Heart right ventricle (tissue), 16 donors: Measurements from ENCODE around the gene CARD19. TPM values are rescaled to one million over a fixed set of nuclear protein-coding genes. Genes with fewer than 3 reads are reported as not detected.

Source experiments
- ATAC-seq, 8 donors: fragments of 200-7000 bp; cut with Tn5 transposase; one replicate each; pipeline ENCODE4 v1.9.1; 2020; ENCODE audit warnings: mild to moderate bottlenecking in 8 of 8, moderate library complexity in 8 of 8, moderate number of reproducible peaks in 1 of 8
- DNase-seq, 2 donors: peaks; one replicate each; pipeline ENCODE4 v3.0.0-alpha.2; 2020
- H3K27ac ChIP-seq, 10 donors: fragments of 200-600 bp; sonication (generic) in 2 of 10; one replicate each; pipeline versions ENCODE4 v1.5.0 to v1.8.0; 2020 to 2022; ENCODE audit warnings: mild to moderate bottlenecking in 3 of 10
- H3K27me3 ChIP-seq, 7 donors: fragments of 200-600 bp; one replicate each; pipeline ENCODE4 v1.8.0; 2021 to 2022; ENCODE audit warnings: mild to moderate bottlenecking in 2 of 7
- H3K36me3 ChIP-seq, 9 donors: fragments of 200-600 bp; sonication (generic) in 1 of 9; one replicate each; pipeline versions ENCODE4 v1.5.0 to v1.8.0; 2020 to 2022; ENCODE audit warnings: mild to moderate bottlenecking in 2 of 9
- H3K4me1 ChIP-seq, 9 donors: fragments of 200-600 bp; sonication (generic) in 1 of 9; one replicate each; pipeline versions ENCODE4 v1.5.0 to v1.8.0; 2020 to 2022; ENCODE audit warnings: mild to moderate bottlenecking in 4 of 9
- H3K4me3 ChIP-seq, 10 donors: fragments of 200-600 bp; sonication (generic) in 2 of 10; one replicate each; pipeline versions ENCODE4 v1.5.0 to v1.8.0; 2020 to 2022; ENCODE audit warnings: mild to moderate bottlenecking in 7 of 10, moderate library complexity in 2 of 10
- H3K9me3 ChIP-seq, 11 donors: fragments of 200-600 bp in 10 of 11; sonication (generic) in 2 of 11; one replicate each; pipeline versions ENCODE4 v1.5.0 to v1.8.0; 2013 to 2022; ENCODE audit warnings: mild to moderate bottlenecking in 2 of 11, control low read depth in 1 of 11, moderate library complexity in 1 of 11
- CTCF ChIP-seq, 9 donors: fragments of 200-600 bp; sonication (generic) in 2 of 9; IDR thresholded peaks; one replicate each; pipeline versions ENCODE4 v1.5.0 to v1.8.0; 2021 to 2022; ENCODE audit warnings: antibody characterized with exemption in 9 of 9, mild to moderate bottlenecking in 5 of 9, moderate library complexity in 1 of 9
- WGBS, 2 donors: extraction: QIAGEN DNeasy Blood & Tissue Kit; methylation state at CpG; one replicate each; pipeline ENCODE4 v1.1.7; 2013; ENCODE audit warnings: inconsistent platforms in 1 of 2; 5-methylcytosine and 5-hydroxymethylcytosine counted together
- intact Hi-C, 10 donors: fragments of 100-400 bp; cut with DNase I; formaldehyde crosslinking; loops; one replicate each; pipeline versions ENCODE4 v1.11.1 to v1.14.2; 2022
- polyA plus RNA-seq, 2 donors: library from polyadenylated mRNA; stranded (reverse); fragments of 200-250 nt; gene quantifications; one replicate each; pipeline ENCODE4 v1.2.3, GENCODE V29; 2013
- total RNA-seq, 10 donors: library from RNA; stranded (reverse); fragmentation: NEBNext Ultra II Directional in 3 of 10; extraction: Animal tissue kit (Norgen Biotek cat#: 25700) in 3 of 10; gene quantifications; one replicate each; pipeline versions ENCODE4 v1.2.1 to v1.2.4, GENCODE V29; 2021 to 2023
- donor health status: Arrhythmogenic right ventricular cardiomyopathy.
- donor health status: ischemic (EF 13 %, LVEDD 7.1; RV severe dilation, severe dysfunction).
- donor health status: healthy with polysubstance abuse.
- donor health status: DM: no; HTN: yes; CAD: no.
- donor health status: DM: no; HTN: no; CAD: no.
- donor health status: ischemic (EF 25% LVEDD 6.9; RV normal size, moderate dysfunction).
- donor health status: ischemic (EF 25% LVEDD 5.7; RV mildly dilated, moderate dysfunction).
- donor health status: healthy.
- donor health status: DM: yes; HTN: yes; CAD: no.
- donor health status: Ischemic cardiomyopathy.
- donor health status: ischemic (EF 35%, LVEDD 5.7; RV mildly dilated, moderate dysfunction).
- donor health status: nonischemic (EF 11% LVEDD 7.7; RV severe dilation, severe dysfunction).
- donor health status: DM: yes; HTN: yes; CAD: no.
- donor health status: PGD.
- donor health status: ischemic (EF 29% LVEDD 5.4; RV normal size, mild dysfunction).
- donor health status: nonischemic (EF 23%, LVEDD 6.1; RV moderate dilation, normal function).

The CARD19 gene
- total and polyA plus RNA-seq, 12 donors: 22.3 to 47.3 (median 26.1) TPM

- 95 to 96% methylated on average over 4 of the region's 4 CpGs for WGBS, 2 donors
- DNase-seq: no peak
- intact Hi-C loops: no loop called here
Observed at GRCh38 chr9:93088656-93089015, 7.4 kb upstream of the CARD19 start.

GRCh38 chr9:93089024-93089423 lies 7.0 kb upstream of the CARD19 start:
- Histone ChIP-seq H3K9me3 (peaks cover 0 to 18% (median 4%) of the 10 kb centered on the region in 11 donors), H3K36me3 (peaks cover 0 to 7% (median 0%) of the 10 kb centered on the region in 9 donors), H3K4me1 (peaks cover 2 to 20% (median 15%) of the 10 kb centered on the region in 9 donors), H3K27me3 (peaks cover 0 to 2% (median 0%) of the 10 kb centered on the region in 7 donors), H3K4me3 (no peak overlapping the region), H3K27ac (no peak overlapping the region)
- DNase-seq (no peak), ATAC-seq (no peak)
- intact Hi-C loops: no loop called here
- 89% methylated on average over 5 of the region's 5 CpGs for WGBS, 2 donors
- no peak for TF ChIP-seq CTCF (IDR thresholded peaks at IDR 0.05)

More at GRCh38 chr9:93088656-93089015, 7.4 kb upstream of the CARD19 start:
- Histone ChIP-seq H3K27ac (no peak overlapping the region), H3K4me3 (no peak overlapping the region), H3K36me3 (peaks cover 0 to 7% (median 0%) of the 10 kb centered on the region in 9 donors), H3K9me3 (peaks cover 0 to 18% (median 4%) of the 10 kb centered on the region in 11 donors), H3K27me3 (peaks cover 0 to 4% (median 0%) of the 10 kb centered on the region in 7 donors), H3K4me1 (peaks cover 0 to 19% (median 12%) of the 10 kb centered on the region in 9 donors)
- no peak for TF ChIP-seq CTCF (IDR thresholded peaks at IDR 0.05)
- no peak for ATAC-seq

GRCh38 chr9:93089481-93089991 lies 6.5 kb upstream of the CARD19 start:
- DNase-seq (no peak), ATAC-seq (no peak)
- Histone ChIP-seq H3K27me3 (no peaks in the 10 kb centered on the region), H3K36me3 (peaks cover 0 to 6% (median 0%) of the 10 kb centered on the region in 9 donors), H3K4me3 (no peak overlapping the region), H3K27ac (no peak overlapping the region), H3K9me3 (peaks cover 0 to 18% (median 4%) of the 10 kb centered on the region in 11 donors), H3K4me1 (peaks cover 5 to 25% (median 18%) of the 10 kb centered on the region in 9 donors)
- intact Hi-C loops: no loop called here
- WGBS, 2 donors: 90 to 92% methylated on average over 12 of the region's 12 CpGs
- no peak for TF ChIP-seq CTCF (IDR thresholded peaks at IDR 0.05)

- TF ChIP-seq CTCF (IDR thresholded peaks at IDR 0.05): no peak
- no peaks in the 10 kb centered on the region for H3K36me3 ChIP-seq
- H3K4me1 ChIP-seq: peaks cover 5 to 31% (median 22%) of the 10 kb centered on the region in 9 donors
- DNase-seq (no peak), ATAC-seq (no peak)
- no peak overlapping the region for H3K27ac ChIP-seq
- H3K9me3 ChIP-seq: peaks cover 0 to 18% (median 4%) of the 10 kb centered on the region in 11 donors
- 90% methylated on average over 8 of the region's 8 CpGs for WGBS, 2 donors
- H3K27me3 ChIP-seq: no peaks in the 10 kb centered on the region
- intact Hi-C loops: loop anchor here in 1 of 10 donors (10.0 kb wide), 1 partner anchor 85 kb away; no protein-coding TSS in a partner anchor
- no peak overlapping the region for H3K4me3 ChIP-seq
Observed at GRCh38 chr9:93090091-93090655, 5.8 kb upstream of the CARD19 start.
